ENCODE data around the gene LOXHD1. TPM values are rescaled to one million over a fixed set of nuclear protein-coding genes. Genes with fewer than 3 reads are reported as not detected.

The LOXHD1 gene
- total RNA-seq, 1 donor from 2014 or later, result under 0.01 TPM

GRCh38 chr18:46627136-46627535 lies 29.9 kb downstream of the LOXHD1 start:
- peak in 1 of 2 donors; percentile 25 for DNase-seq (ENCODE audit: low read depth in 2 of 2)

- DNase-seq (ENCODE audit: low read depth in 2 of 2), result no peak
Measured at GRCh38 chr18:46625069-46625468, 32.0 kb downstream of the LOXHD1 start.

- no peak for DNase-seq (ENCODE audit: low read depth in 2 of 2)
Measured at GRCh38 chr18:46624127-46624526, 32.9 kb downstream of the LOXHD1 start.

- peak; percentile 6 to 41 for DNase-seq (ENCODE audit: low read depth in 2 of 2)
Measured at GRCh38 chr18:46623541-46623940, 33.5 kb downstream of the LOXHD1 start.

- peak in 1 of 2 donors; percentile 5 for DNase-seq (ENCODE audit: low read depth in 2 of 2)
Measured at GRCh38 chr18:46622999-46623398, 34.0 kb downstream of the LOXHD1 start.

- no peak for DNase-seq (ENCODE audit: low read depth in 2 of 2)
Measured at GRCh38 chr18:46622451-46622850, 34.6 kb downstream of the LOXHD1 start.

- no peak for DNase-seq (ENCODE audit: low read depth in 2 of 2)
Measured at GRCh38 chr18:46621871-46622270, 35.1 kb downstream of the LOXHD1 start.

GRCh38 chr18:46621111-46621766 lies 35.8 kb downstream of the LOXHD1 start:
- DNase-seq (ENCODE audit: low read depth in 2 of 2), result peak in 1 of 2 donors; percentile 3

- no peak for DNase-seq (ENCODE audit: low read depth in 2 of 2)
Measured at GRCh38 chr18:46619559-46619958, 37.5 kb downstream of the LOXHD1 start.

GRCh38 chr18:46615720-46616119 lies 41.3 kb downstream of the LOXHD1 start:
- no peak for DNase-seq (ENCODE audit: low read depth in 2 of 2)

- no peak for DNase-seq (ENCODE audit: low read depth in 2 of 2)
Measured at GRCh38 chr18:46609048-46609447, 48.0 kb downstream of the LOXHD1 start.

- DNase-seq (ENCODE audit: low read depth in 2 of 2), result no peak
Measured at GRCh38 chr18:46607926-46608325, 49.1 kb downstream of the LOXHD1 start.

GRCh38 chr18:46601141-46601805 lies 55.7 kb downstream of the LOXHD1 start:
- DNase-seq (ENCODE audit: low read depth in 2 of 2), result no peak

GRCh38 chr18:46596119-46596518 lies 60.9 kb downstream of the LOXHD1 start:
- DNase-seq (ENCODE audit: low read depth in 2 of 2), result no peak

- peak; percentile 11 to 15 for DNase-seq (ENCODE audit: low read depth in 2 of 2)
Measured at GRCh38 chr18:46591783-46592391, 65.1 kb downstream of the LOXHD1 start.

GRCh38 chr18:46590103-46590502 lies 66.9 kb downstream of the LOXHD1 start:
- no peak for DNase-seq (ENCODE audit: low read depth in 2 of 2)

- DNase-seq (ENCODE audit: low read depth in 2 of 2), result no peak
Measured at GRCh38 chr18:46588971-46589660, 67.9 kb downstream of the LOXHD1 start.

GRCh38 chr18:46587600-46587999 lies 69.4 kb downstream of the LOXHD1 start:
- no peak for DNase-seq (ENCODE audit: low read depth in 2 of 2)

GRCh38 chr18:46583711-46584110 lies 73.3 kb downstream of the LOXHD1 start:
- DNase-seq (ENCODE audit: low read depth in 2 of 2), result no peak

GRCh38 chr18:46581648-46582047 lies 75.4 kb downstream of the LOXHD1 start:
- DNase-seq (ENCODE audit: low read depth in 2 of 2), result no peak

- DNase-seq (ENCODE audit: low read depth in 2 of 2), result no peak
Measured at GRCh38 chr18:46578987-46579386, 78.0 kb downstream of the LOXHD1 start.

- DNase-seq (ENCODE audit: low read depth in 2 of 2), result no peak
Measured at GRCh38 chr18:46577546-46577945, 79.5 kb downstream of the LOXHD1 start.
